T-cell (primary cell): ENCODE data around the gene DNAJB8. TPM values are rescaled to one million over a fixed set of nuclear protein-coding genes. Genes with fewer than 3 reads are reported as not detected.

Experiments used
- ATAC-seq, 4 experiments: fragments of 200-7000 bp in 3 of 4; fragments of 150-1000 bp in 1 of 4; cut with Tn5 transposase; replicated peaks in 1 of 4; 1 replicate in 3 of 4; 2 replicates in 1 of 4; pipeline ENCODE4 v1.10.0; 2021; ENCODE audit warnings: moderate library complexity in 3 of 4, mild to moderate bottlenecking in 2 of 4, moderate number of reproducible peaks in 1 of 4
- CTCF ChIA-PET, 2 donors: fragments of 300-600 bp; sonication (Branson Sonifier 250); formaldehyde crosslinking; loops; one replicate each; lab custom pipeline; 2022; ENCODE audit warnings: antibody characterized with exemption in 2 of 2; lab: Charles Lee
- POLR2A ChIA-PET, 2 donors: fragments of 300-600 bp; sonication (Branson Sonifier 250); formaldehyde crosslinking; loops; one replicate each; lab custom pipeline; 2022; ENCODE audit warnings: antibody characterized with exemption in 2 of 2; lab: Charles Lee
- DNase-seq, 35 experiments: peaks; one replicate each; pipeline versions ENCODE4 v3.0.0 to v3.0.0-alpha.2; 2013 to 2023
- H3K27ac ChIP-seq: one replicate; pipeline ENCODE4 v1.5.1; 2013; ENCODE audit warnings: low read length
- H3K27me3 ChIP-seq, 2 experiments: replicated peaks in 1 of 2; 1 replicate in 1 of 2; 2 replicates in 1 of 2; pipeline versions ENCODE4 v1.6.1 to v1.7.0; 2013; ENCODE audit warnings: low read length in 1 of 2, mixed read lengths in 1 of 2; ENCODE audit not compliant: control insufficient read depth in 2 of 2, insufficient read depth in 2 of 2; ENCODE audit errors: extremely low read depth in 1 of 2
- H3K36me3 ChIP-seq, 2 donors: 1 replicate in 1 of 2; 2 replicates in 1 of 2; pipeline versions ENCODE4 v1.6.1 to v1.7.0; 2013; ENCODE audit warnings: low read length in 1 of 2; ENCODE audit not compliant: control insufficient read depth in 2 of 2, insufficient read depth in 1 of 2; ENCODE audit errors: extremely low read depth in 1 of 2
- H3K4me1 ChIP-seq, 2 experiments: 1 replicate in 1 of 2; 2 replicates in 1 of 2; pipeline versions ENCODE4 v1.6.1 to v1.7.0; 2013; ENCODE audit warnings: low read length in 2 of 2, mixed read lengths in 1 of 2; ENCODE audit not compliant: insufficient read depth in 2 of 2, control insufficient read depth in 1 of 2; ENCODE audit errors: extremely low read depth in 1 of 2
- H3K4me3 ChIP-seq, 2 donors: 1 replicate in 1 of 2; 2 replicates in 1 of 2; pipeline versions ENCODE4 v1.5.1 to v1.7.0; 2013; ENCODE audit warnings: mild to moderate bottlenecking in 2 of 2, low read length in 1 of 2, moderate library complexity in 1 of 2; ENCODE audit not compliant: control insufficient read depth in 1 of 2; ENCODE audit errors: extremely low read depth in 1 of 2
- H3K9me3 ChIP-seq: 2 replicates; pipeline ENCODE4 v1.7.0; 2013
- H3K27ac Mint-ChIP-seq, 2 donors: one replicate each; pipeline ENCODE4 v1.8.0; 2020 to 2021; ENCODE audit warnings: mild to moderate bottlenecking in 2 of 2, mixed read lengths in 2 of 2
- H3K27me3 Mint-ChIP-seq, 2 donors: one replicate each; pipeline ENCODE4 v1.8.0; 2021 to 2022; ENCODE audit warnings: mixed read lengths in 2 of 2
- H3K36me3 Mint-ChIP-seq: one replicate; pipeline ENCODE4 v1.8.0; 2021; ENCODE audit warnings: mixed read lengths
- H3K4me1 Mint-ChIP-seq, 3 donors: one replicate each; pipeline ENCODE4 v1.8.0; 2020 to 2022; ENCODE audit warnings: mixed read lengths in 3 of 3, mild to moderate bottlenecking in 1 of 3
- H3K4me3 Mint-ChIP-seq, 3 donors: one replicate each; pipeline ENCODE4 v1.8.0; 2020 to 2022; ENCODE audit warnings: mild to moderate bottlenecking in 3 of 3, mixed read lengths in 3 of 3, moderate library complexity in 3 of 3
- H3K9me3 Mint-ChIP-seq, 3 donors: one replicate each; pipeline ENCODE4 v1.8.0; 2020 to 2022; ENCODE audit warnings: mixed read lengths in 3 of 3
- WGBS: methylation state at CpG from one replicate; pipeline ENCODE4 v1.1.5; 2013; ENCODE audit warnings: missing lambda C conversion rate; ENCODE audit not compliant: insufficient coverage; 5-methylcytosine and 5-hydroxymethylcytosine counted together
- total RNA-seq, 35 experiments: library from RNA in 6 of 35; stranded (reverse) in 6 of 35; fragments of 120-200 nt in 1 of 35; gene quantifications; one replicate each; pipeline versions ENCODE4 v1.2.1 to v1.2.4 and lab custom pipeline; 2013 to 2026

Gene DNAJB8
- total RNA-seq, 5 donors from 2014 or later (not counting 1 experiment from before 2014, with no cell fraction given), result not detected

DNA sequence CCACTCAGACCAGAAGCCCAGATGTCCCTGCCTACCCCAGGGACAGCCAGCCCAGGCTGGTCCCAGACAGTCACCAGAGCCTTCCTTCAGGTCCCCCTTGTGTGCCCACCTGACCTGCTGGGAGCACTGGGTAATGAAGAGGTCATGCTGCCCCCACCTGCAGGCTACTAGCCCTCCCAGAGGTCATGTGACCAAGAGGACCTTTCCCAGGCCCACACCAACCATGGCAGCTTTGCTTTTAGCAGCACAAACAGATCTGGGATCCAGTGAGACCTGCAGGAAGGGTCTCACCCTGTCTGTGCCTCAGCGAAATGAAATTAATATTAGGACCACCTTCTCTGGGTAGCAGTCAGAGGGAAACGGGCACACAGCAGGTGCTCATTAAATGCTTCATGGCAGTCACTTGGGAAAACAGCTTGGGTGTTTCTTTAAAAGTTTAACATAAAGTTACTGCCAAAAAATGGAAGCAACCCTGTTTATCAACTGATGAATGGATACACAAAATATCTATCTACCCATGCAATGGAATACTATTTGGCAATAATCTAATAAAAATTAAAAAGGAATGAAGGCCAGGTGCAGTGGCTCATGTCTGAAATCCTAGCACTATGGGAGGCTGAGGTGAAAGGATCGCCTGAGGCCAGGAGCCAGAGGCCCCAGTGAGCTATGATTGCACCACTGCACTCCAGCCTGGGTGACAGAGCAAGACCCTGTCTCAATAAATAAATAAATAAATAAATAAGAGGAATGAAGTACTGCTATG, 43.7 kb downstream of the DNAJB8 start:
- no peak for DNase-seq
- Histone ChIP-seq H3K4me3 (no peak overlapping the region), H3K9me3 (no peaks in the 10 kb centered on the region), H3K27me3 (peaks cover 0 to 20% of the 10 kb centered on the region in 2 experiments), H3K27ac (no peak overlapping the region), H3K4me1 (peaks cover 0 to 8% of the 10 kb centered on the region in 2 experiments), H3K36me3 (no peaks in the 10 kb centered on the region)
- POLR2A ChIA-PET, result no interaction called here
- WGBS, result no CpG with 5 or more reads among the region's 3 CpGs
- Mint-ChIP-seq H3K27me3 (peaks cover 0 to 7% of the 10 kb centered on the region in 2 donors), H3K4me1 (no peaks in the 10 kb centered on the region), H3K4me3 (no peak overlapping the region), H3K36me3 (no peaks in the 10 kb centered on the region), H3K9me3 (no peaks in the 10 kb centered on the region), H3K27ac (no peak overlapping the region)
- CTCF ChIA-PET, result interaction anchor here in 1 of 2 donors (0.6 kb wide), 2 partner anchors 15 to 335 kb away, joined by 3 to 7 read pairs; no protein-coding TSS in a partner anchor
- ATAC-seq, result no peak

DNA sequence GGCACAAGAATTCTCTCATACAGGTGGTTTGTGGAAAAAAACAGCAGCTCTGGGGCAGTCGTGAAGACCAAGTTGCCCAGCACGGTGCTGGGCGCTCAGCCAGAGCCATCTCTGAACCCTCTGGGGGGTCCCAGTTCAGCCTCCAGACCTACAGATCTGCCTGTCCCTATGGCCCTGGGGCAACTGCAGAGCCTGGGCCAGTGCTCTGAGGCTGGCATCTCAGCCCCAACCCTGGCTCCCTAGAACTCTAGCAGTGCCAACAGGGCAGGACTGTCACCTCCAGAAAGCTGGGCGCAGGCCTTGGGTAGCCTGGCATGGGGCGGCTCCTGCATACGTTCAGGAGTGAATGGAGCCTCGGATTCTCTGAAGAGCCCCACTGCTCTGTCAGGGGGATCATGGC, 44.7 kb downstream of the DNAJB8 start:
- no peak overlapping the region for H3K27ac ChIP-seq
- peaks cover 0 to 11% of the 10 kb centered on the region in 2 experiments for H3K27me3 ChIP-seq
- H3K27me3 Mint-ChIP-seq, result peaks cover 0 to under 1% of the 10 kb centered on the region in 2 donors
- DNase-seq (no peak), ATAC-seq (no peak)
- H3K36me3 Mint-ChIP-seq, result no peaks in the 10 kb centered on the region
- H3K9me3 Mint-ChIP-seq, result no peaks in the 10 kb centered on the region
- no peak overlapping the region for H3K27ac Mint-ChIP-seq
- H3K36me3 ChIP-seq, result no peaks in the 10 kb centered on the region
- WGBS, result 95% methylated on average over 7 of the region's 7 CpGs
- H3K4me3 Mint-ChIP-seq, result no peak overlapping the region
- ChIA-PET CTCF (no interaction called here), POLR2A (interaction anchor here in 1 of 2 donors (0.6 kb wide), 1 partner anchor 225 kb away, joined by 3 read pairs; no protein-coding TSS in a partner anchor)
- no peaks in the 10 kb centered on the region for H3K4me1 Mint-ChIP-seq
- H3K4me1 ChIP-seq, result peaks cover 0 to 8% of the 10 kb centered on the region in 2 experiments
- no peak overlapping the region for H3K4me3 ChIP-seq
- H3K9me3 ChIP-seq, result no peaks in the 10 kb centered on the region

GRCh38 chr3:128421439-128421836, 45.3 kb downstream of the DNAJB8 start:
- Mint-ChIP-seq H3K27ac (no peak overlapping the region), H3K4me1 (no peaks in the 10 kb centered on the region), H3K4me3 (no peak overlapping the region), H3K27me3 (no peaks in the 10 kb centered on the region), H3K36me3 (no peaks in the 10 kb centered on the region), H3K9me3 (no peaks in the 10 kb centered on the region)
- Histone ChIP-seq H3K4me1 (peaks cover 0 to 5% of the 10 kb centered on the region in 2 experiments), H3K36me3 (no peaks in the 10 kb centered on the region), H3K27me3 (peaks cover 0 to 6% of the 10 kb centered on the region in 2 experiments), H3K9me3 (no peaks in the 10 kb centered on the region), H3K4me3 (no peak overlapping the region), H3K27ac (no peak overlapping the region)
- ChIA-PET POLR2A (no interaction called here), CTCF (no interaction called here)
- 88% methylated on average over 11 of the region's 11 CpGs for WGBS
- ATAC-seq, result no peak
- DNase-seq, result no peak

- no peaks in the 10 kb centered on the region for H3K9me3 Mint-ChIP-seq
- ChIA-PET CTCF (no interaction called here), POLR2A (no interaction called here)
- no peaks in the 10 kb centered on the region for H3K36me3 Mint-ChIP-seq
- no peaks in the 10 kb centered on the region for H3K4me1 ChIP-seq
- no peak overlapping the region for H3K4me3 Mint-ChIP-seq
- no peaks in the 10 kb centered on the region for H3K27me3 Mint-ChIP-seq
- H3K9me3 ChIP-seq, result no peaks in the 10 kb centered on the region
- DNase-seq, result no peak
- H3K4me1 Mint-ChIP-seq, result no peaks in the 10 kb centered on the region
- H3K36me3 ChIP-seq, result no peaks in the 10 kb centered on the region
- WGBS, result 84% methylated on average over 9 of the region's 12 CpGs
- ATAC-seq, result no peak
- H3K27me3 ChIP-seq, result peaks cover 0 to 1% of the 10 kb centered on the region in 2 experiments
- H3K27ac ChIP-seq, result no peak overlapping the region
- no peak overlapping the region for H3K27ac Mint-ChIP-seq
- H3K4me3 ChIP-seq, result no peak overlapping the region
Measured at GRCh38 chr3:128420720-128421438, 45.8 kb downstream of the DNAJB8 start.

- Mint-ChIP-seq H3K4me3 (no peak overlapping the region), H3K27me3 (no peaks in the 10 kb centered on the region), H3K4me1 (no peaks in the 10 kb centered on the region), H3K36me3 (no peaks in the 10 kb centered on the region), H3K27ac (no peak overlapping the region), H3K9me3 (no peaks in the 10 kb centered on the region)
- CTCF ChIA-PET, result no interaction called here
- no peaks in the 10 kb centered on the region for H3K4me1 ChIP-seq
- no peak for ATAC-seq
- POLR2A ChIA-PET, result no interaction called here
- H3K27ac ChIP-seq, result no peak overlapping the region
- WGBS, result 98% methylated on average over 4 of the region's 7 CpGs
- no peaks in the 10 kb centered on the region for H3K36me3 ChIP-seq
- no peaks in the 10 kb centered on the region for H3K9me3 ChIP-seq
- no peaks in the 10 kb centered on the region for H3K27me3 ChIP-seq
- no peak for DNase-seq
- no peak overlapping the region for H3K4me3 ChIP-seq
Measured at GRCh38 chr3:128420289-128420688, 46.4 kb downstream of the DNAJB8 start.

- no peaks in the 10 kb centered on the region for H3K9me3 Mint-ChIP-seq
- DNase-seq, result no peak
- Histone ChIP-seq H3K27me3 (no peaks in the 10 kb centered on the region), H3K36me3 (no peaks in the 10 kb centered on the region), H3K4me1 (no peaks in the 10 kb centered on the region), H3K27ac (no peak overlapping the region), H3K9me3 (no peaks in the 10 kb centered on the region), H3K4me3 (no peak overlapping the region)
- peaks cover 0 to 7% (median 0%) of the 10 kb centered on the region in 3 donors for H3K4me1 Mint-ChIP-seq
- H3K4me3 Mint-ChIP-seq, result no peak overlapping the region
- CTCF ChIA-PET, result no interaction called here
- H3K27ac Mint-ChIP-seq, result no peak overlapping the region
- no peaks in the 10 kb centered on the region for H3K27me3 Mint-ChIP-seq
- POLR2A ChIA-PET, result no interaction called here
- no peaks in the 10 kb centered on the region for H3K36me3 Mint-ChIP-seq
- ATAC-seq, result no peak
- WGBS, result 93% methylated on average over 3 of the region's 4 CpGs
Measured at GRCh38 chr3:128419311-128419710, 47.4 kb downstream of the DNAJB8 start.
